Nephron progenitor cell (in vitro differentiated cells): Measurements from ENCODE around the gene SH2B2.

Experiments used
- DNase-seq: peaks from one replicate; pipeline ENCODE4 v3.0.0; 2021
- H3K27ac Mint-ChIP-seq: 2 replicates; pipeline ENCODE4 v1.8.0; 2021; ENCODE audit warnings: mild to moderate bottlenecking, moderate library complexity, mixed read lengths
- H3K27me3 Mint-ChIP-seq: 2 replicates; pipeline ENCODE4 v1.8.0; 2021; ENCODE audit warnings: mild to moderate bottlenecking, low read depth, mixed read lengths; ENCODE audit not compliant: poor library complexity
- H3K36me3 Mint-ChIP-seq: 2 replicates; pipeline ENCODE4 v1.8.0; 2021; ENCODE audit warnings: low read depth, mixed read lengths
- H3K4me1 Mint-ChIP-seq: 2 replicates; pipeline ENCODE4 v1.8.0; 2021; ENCODE audit warnings: mixed read lengths
- H3K4me3 Mint-ChIP-seq: 2 replicates; pipeline ENCODE4 v1.8.0; 2021; ENCODE audit warnings: mild to moderate bottlenecking, moderate library complexity, mixed read lengths
- H3K9me3 Mint-ChIP-seq: 2 replicates; pipeline ENCODE4 v1.8.0; 2021; ENCODE audit warnings: mild to moderate bottlenecking, moderate library complexity, mixed read lengths
- CTCF ChIP-seq: fragments of 200-600 bp; sonication (generic); IDR thresholded peaks from 2 replicates; pipeline ENCODE4 v1.5.0; 2021; ENCODE audit warnings: antibody characterized with exemption

SH2B2 gene

DNA sequence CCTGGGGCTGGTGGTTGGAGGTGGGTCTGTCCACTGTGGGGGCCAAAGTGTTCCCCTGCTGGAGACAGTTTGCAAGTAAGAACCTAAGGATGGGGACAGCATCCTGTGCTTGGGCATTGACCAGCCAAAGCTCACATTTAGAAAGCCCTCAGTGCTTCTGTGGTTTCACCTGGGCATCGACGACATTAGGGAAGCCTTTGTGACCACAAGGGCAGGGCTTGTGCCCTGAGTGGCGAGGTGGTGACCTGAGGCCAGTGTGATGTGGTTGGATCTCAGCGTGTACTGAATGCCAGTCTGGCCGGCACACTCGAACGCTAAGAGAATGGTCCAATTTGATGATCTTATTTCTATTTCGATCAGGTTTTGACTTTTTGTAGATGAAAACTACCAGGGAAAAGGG, 32.1 kb upstream of the SH2B2 start:
- Mint-ChIP-seq H3K9me3 (no peaks in the 10 kb centered on the region), H3K27ac (no peak overlapping the region), H3K27me3 (peaks cover 7% of the 10 kb centered on the region), H3K36me3 (peaks cover 45% of the 10 kb centered on the region), H3K4me3 (no peak overlapping the region), H3K4me1 (peaks cover 51% of the 10 kb centered on the region)
- no peak for TF ChIP-seq CTCF
- DNase-seq: no peak

- Mint-ChIP-seq H3K27me3 (peaks cover 7% of the 10 kb centered on the region), H3K36me3 (peaks cover 37% of the 10 kb centered on the region), H3K4me3 (no peak overlapping the region), H3K4me1 (peaks cover 46% of the 10 kb centered on the region), H3K9me3 (no peaks in the 10 kb centered on the region), H3K27ac (no peak overlapping the region)
- TF ChIP-seq CTCF: no peak
- no peak for DNase-seq
These were observed 31.2 kb upstream of the SH2B2 start for GRCh38 chr7:102255501-102255900.

- Mint-ChIP-seq H3K4me1 (peaks cover 44% of the 10 kb centered on the region), H3K9me3 (no peaks in the 10 kb centered on the region), H3K27me3 (peaks cover 7% of the 10 kb centered on the region), H3K36me3 (peaks cover 35% of the 10 kb centered on the region), H3K4me3 (no peak overlapping the region), H3K27ac (no peak overlapping the region)
- no peak for DNase-seq
- no peak for TF ChIP-seq CTCF
These were observed 30.8 kb upstream of the SH2B2 start for GRCh38 chr7:102255916-102256315.

- no peak for TF ChIP-seq CTCF
- H3K4me3 Mint-ChIP-seq: no peak overlapping the region
- peaks cover 33% of the 10 kb centered on the region for H3K4me1 Mint-ChIP-seq
- H3K9me3 Mint-ChIP-seq: no peaks in the 10 kb centered on the region
- H3K27me3 Mint-ChIP-seq: peaks cover 9% of the 10 kb centered on the region
- DNase-seq: no peak
- peak overlapping the region; percentile 86 for H3K27ac Mint-ChIP-seq
- peaks cover 38% of the 10 kb centered on the region for H3K36me3 Mint-ChIP-seq
These were observed 28.5 kb upstream of the SH2B2 start for GRCh38 chr7:102258073-102258748.

DNA sequence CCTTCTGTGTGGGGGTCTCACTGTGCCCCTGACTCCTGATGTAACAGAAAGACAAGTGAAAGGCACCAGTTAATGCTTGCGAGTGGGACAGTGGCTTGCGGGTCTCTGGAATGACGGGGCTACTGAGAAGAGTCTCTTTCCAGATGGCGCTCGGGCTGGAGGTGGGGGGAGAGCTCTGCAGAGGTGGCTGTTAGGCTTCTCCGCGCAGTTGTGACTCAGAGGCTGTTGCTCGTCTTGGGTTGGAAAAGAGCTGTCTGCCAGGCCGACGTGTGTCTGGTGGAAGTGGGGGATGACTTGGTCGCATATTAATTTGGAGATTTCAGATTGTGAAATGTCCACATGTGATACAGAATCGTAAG, 27.9 kb upstream of the SH2B2 start:
- DNase-seq: no peak
- no peaks in the 10 kb centered on the region for H3K9me3 Mint-ChIP-seq
- peaks cover 38% of the 10 kb centered on the region for H3K36me3 Mint-ChIP-seq
- peak overlapping the region; percentile 86 for H3K27ac Mint-ChIP-seq
- peaks cover 9% of the 10 kb centered on the region for H3K27me3 Mint-ChIP-seq
- TF ChIP-seq CTCF: no peak
- H3K4me1 Mint-ChIP-seq: peaks cover 33% of the 10 kb centered on the region
- no peak overlapping the region for H3K4me3 Mint-ChIP-seq

DNA sequence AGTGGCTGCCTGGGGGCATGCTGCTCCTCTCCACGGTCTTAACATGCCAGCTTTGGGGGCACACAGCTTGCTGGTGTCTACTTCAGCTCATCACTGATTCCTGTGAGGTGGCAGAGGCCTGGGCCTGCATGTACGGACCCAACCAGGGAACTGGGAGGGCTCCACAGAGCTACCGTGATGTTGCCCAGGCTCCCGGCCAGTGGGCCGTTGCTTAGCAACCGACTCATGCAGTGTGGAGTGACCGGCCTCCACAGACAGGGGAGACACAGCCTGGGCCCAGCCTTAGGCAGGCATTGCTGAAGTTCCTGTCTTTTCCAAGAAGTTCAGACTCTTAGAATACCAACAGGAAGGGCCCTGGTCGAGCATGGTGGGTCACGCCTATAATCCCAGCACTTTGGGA, 25.8 kb upstream of the SH2B2 start:
- TF ChIP-seq CTCF: no peak
- DNase-seq: peak; percentile 37
- H3K4me3 Mint-ChIP-seq: no peak overlapping the region
- H3K27ac Mint-ChIP-seq: no peak overlapping the region
- peaks cover 9% of the 10 kb centered on the region for H3K27me3 Mint-ChIP-seq
- no peaks in the 10 kb centered on the region for H3K9me3 Mint-ChIP-seq
- H3K4me1 Mint-ChIP-seq: peaks cover 42% of the 10 kb centered on the region
- H3K36me3 Mint-ChIP-seq: peaks cover 32% of the 10 kb centered on the region
